ENCODE results near the gene PHF23.

Gene PHF23

GRCh38 chr17:7239091-7240027 is at the start of gene PHF23:
Gene PHF23 (minus strand): TSS chr17:7239457. CDS start chr17:7239279, 178 bp downstream.
- peak; percentile 98 for DNase-seq

- DNase-seq: no peak
Observed at GRCh38 chr17:7285679-7286078, 46.4 kb upstream of the PHF23 start.

- DNase-seq: no peak
Observed at GRCh38 chr17:7284911-7285310, 45.7 kb upstream of the PHF23 start.

GRCh38 chr17:7283471-7284216 is 44.4 kb upstream of the PHF23 start:
- no peak for DNase-seq

GRCh38 chr17:7282752-7283321 is 43.6 kb upstream of the PHF23 start:
- no peak for DNase-seq

- no peak for DNase-seq
Observed at GRCh38 chr17:7281953-7282751, 42.9 kb upstream of the PHF23 start.

- DNase-seq: peak; percentile 95
Observed at GRCh38 chr17:7281074-7281952, 42.1 kb upstream of the PHF23 start, which contains the start of gene SLC2A4. Gene SLC2A4 (plus strand): TSS chr17:7281718. CDS start chr17:7281935, 217 bp downstream.

- peak; percentile 91 for DNase-seq
Observed at GRCh38 chr17:7280519-7281073, 41.3 kb upstream of the PHF23 start.

GRCh38 chr17:7279448-7279847 is 40.2 kb upstream of the PHF23 start:
- DNase-seq: no peak

GRCh38 chr17:7266784-7267183 is 27.5 kb upstream of the PHF23 start:
- no peak for DNase-seq

GRCh38 chr17:7263801-7264078 is 24.5 kb upstream of the PHF23 start:
- no peak for DNase-seq

GRCh38 chr17:7262935-7263800 is 23.9 kb upstream of the PHF23 start:
- DNase-seq: peak; percentile 34

GRCh38 chr17:7262192-7262934 is 23.1 kb upstream of the PHF23 start, which contains the start of gene CLDN7:
Gene CLDN7 (minus strand): TSS chr17:7262478. CDS start chr17:7262043, 435 bp downstream.
- no peak for DNase-seq

- DNase-seq: no peak
Observed at GRCh38 chr17:7261379-7262191, 22.3 kb upstream of the PHF23 start.

- peak; percentile 34 for DNase-seq
Observed at GRCh38 chr17:7260651-7261378, 21.6 kb upstream of the PHF23 start.

- DNase-seq: no peak
Observed at GRCh38 chr17:7260151-7260550, 20.9 kb upstream of the PHF23 start.

- no peak for DNase-seq
Observed at GRCh38 chr17:7259555-7259889, 20.3 kb upstream of the PHF23 start.
